HEK293 (cell line): ENCODE data around the gene TFDP1.

Source experiments
- GFI1B ChIP-seq: fragments of 450-650 bp; formaldehyde crosslinking; IDR thresholded peaks from 2 replicates; pipeline ENCODE4 v1.5.1; 2016; ENCODE audit warnings: missing biosample characterization, missing genetic modification characterization
- HOXD13 ChIP-seq: sonication (generic); formaldehyde crosslinking; IDR thresholded peaks from 2 replicates; pipeline ENCODE4 v1.8.0; 2022; ENCODE audit warnings: missing genetic modification reagents, borderline replicate concordance
- KLF1 ChIP-seq: fragments of 450-650 bp; formaldehyde crosslinking; IDR thresholded peaks from 2 replicates; pipeline ENCODE4 v1.5.1; 2016; ENCODE audit warnings: missing biosample characterization, missing genetic modification characterization
- REST ChIP-seq: fragments of 450-650 bp; formaldehyde crosslinking; IDR thresholded peaks from 2 replicates; pipeline ENCODE4 v1.5.1; 2016; ENCODE audit warnings: missing biosample characterization, missing genetic modification characterization
- ZNF112 ChIP-seq: fragments of 450-650 bp; formaldehyde crosslinking; IDR thresholded peaks from 2 replicates; pipeline ENCODE4 v1.5.0; 2017; ENCODE audit warnings: missing biosample characterization, missing genetic modification characterization
- ZNF169 ChIP-seq: fragments of 450-650 bp; formaldehyde crosslinking; IDR thresholded peaks from 2 replicates; pipeline ENCODE4 v1.5.1; 2016; ENCODE audit warnings: missing biosample characterization, missing genetic modification characterization
- ZNF280D ChIP-seq: fragments of 450-650 bp; formaldehyde crosslinking; IDR thresholded peaks from 2 replicates; pipeline ENCODE4 v1.5.1; 2016; ENCODE audit warnings: missing biosample characterization, missing genetic modification characterization
- ZNF558 ChIP-seq: fragments of 450-650 bp; formaldehyde crosslinking; IDR thresholded peaks from 2 replicates; pipeline ENCODE4 v1.5.1; 2016; ENCODE audit warnings: missing biosample characterization, missing genetic modification characterization
- ZNF654 ChIP-seq: fragments of 450-650 bp; formaldehyde crosslinking; IDR thresholded peaks from 2 replicates; pipeline ENCODE4 v1.5.1; 2016; ENCODE audit warnings: low read depth, missing biosample characterization, missing genetic modification characterization
- TF ChIP-seq, protein P1 (sequence below): fragments of 450-650 bp; formaldehyde crosslinking; IDR thresholded peaks from 2 replicates; pipeline ENCODE4 v1.5.1; 2016; ENCODE audit warnings: missing biosample characterization, missing genetic modification characterization
- TF ChIP-seq, protein P2 (sequence below): fragments of 450-650 bp; formaldehyde crosslinking; conservative IDR thresholded peaks from 2 replicates; pipeline ENCODE4 v1.5.1; 2016; ENCODE audit warnings: low read depth, missing biosample characterization, missing genetic modification characterization
- TF ChIP-seq, protein P3 (sequence below): fragments of 450-650 bp; formaldehyde crosslinking; IDR thresholded peaks from 2 replicates; pipeline ENCODE4 v1.5.1; 2016; ENCODE audit warnings: missing biosample characterization, missing genetic modification characterization

DNA sequence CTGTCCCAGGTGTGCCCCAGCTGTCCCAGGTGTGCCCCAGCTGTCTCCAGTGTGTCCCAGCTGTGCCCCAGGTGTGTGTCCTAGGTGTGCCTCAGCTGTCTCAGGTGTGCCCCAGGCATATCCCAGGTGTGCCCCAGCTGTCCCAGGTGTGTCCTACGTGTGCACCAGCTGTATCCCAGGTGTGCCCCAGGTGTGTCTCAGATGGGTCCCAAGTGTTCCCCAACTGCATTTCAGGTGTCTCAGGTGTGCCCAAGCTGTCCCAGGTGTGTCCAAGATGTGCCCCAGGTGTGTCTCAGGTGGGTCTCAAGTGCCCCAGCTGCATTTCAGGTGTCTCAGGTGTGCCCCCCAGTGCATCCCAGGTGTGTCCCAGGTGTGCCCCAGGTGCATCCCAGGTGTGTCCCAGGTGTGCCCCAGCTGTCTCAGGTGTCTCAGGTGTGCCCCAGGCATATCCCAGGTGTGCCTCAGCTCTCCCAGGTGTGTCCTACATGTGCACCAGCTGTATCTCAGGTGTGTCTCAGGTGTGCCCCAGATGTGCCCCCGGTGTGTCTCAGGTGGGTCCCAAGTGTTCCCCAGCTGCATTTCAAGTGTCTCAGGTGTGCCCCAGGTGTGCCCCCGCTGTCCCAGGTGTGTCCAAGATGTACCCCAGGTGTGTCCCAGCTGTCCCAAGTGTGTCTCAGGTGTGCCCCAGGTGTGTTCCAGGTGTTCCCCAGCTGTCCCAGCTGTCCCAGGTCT is 81.2 kb downstream of the TFDP1 start:
- TF ChIP-seq, protein P1, sequence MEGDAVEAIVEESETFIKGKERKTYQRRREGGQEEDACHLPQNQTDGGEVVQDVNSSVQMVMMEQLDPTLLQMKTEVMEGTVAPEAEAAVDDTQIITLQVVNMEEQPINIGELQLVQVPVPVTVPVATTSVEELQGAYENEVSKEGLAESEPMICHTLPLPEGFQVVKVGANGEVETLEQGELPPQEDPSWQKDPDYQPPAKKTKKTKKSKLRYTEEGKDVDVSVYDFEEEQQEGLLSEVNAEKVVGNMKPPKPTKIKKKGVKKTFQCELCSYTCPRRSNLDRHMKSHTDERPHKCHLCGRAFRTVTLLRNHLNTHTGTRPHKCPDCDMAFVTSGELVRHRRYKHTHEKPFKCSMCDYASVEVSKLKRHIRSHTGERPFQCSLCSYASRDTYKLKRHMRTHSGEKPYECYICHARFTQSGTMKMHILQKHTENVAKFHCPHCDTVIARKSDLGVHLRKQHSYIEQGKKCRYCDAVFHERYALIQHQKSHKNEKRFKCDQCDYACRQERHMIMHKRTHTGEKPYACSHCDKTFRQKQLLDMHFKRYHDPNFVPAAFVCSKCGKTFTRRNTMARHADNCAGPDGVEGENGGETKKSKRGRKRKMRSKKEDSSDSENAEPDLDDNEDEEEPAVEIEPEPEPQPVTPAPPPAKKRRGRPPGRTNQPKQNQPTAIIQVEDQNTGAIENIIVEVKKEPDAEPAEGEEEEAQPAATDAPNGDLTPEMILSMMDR (tag by site-specific recombination), result no peak
- TF ChIP-seq ZNF558 (tag by site-specific recombination) (no peak), ZNF280D (no peak), GFI1B (tag by site-specific recombination) (no peak), HOXD13 (CRISPR knock-in tag) (no peak), ZNF169 (no peak), ZNF654 (tag by site-specific recombination) (no peak), REST (tag by site-specific recombination) (no peak), KLF1 (tag by site-specific recombination) (no peak), ZNF112 (no peak)
- TF ChIP-seq, protein P2, sequence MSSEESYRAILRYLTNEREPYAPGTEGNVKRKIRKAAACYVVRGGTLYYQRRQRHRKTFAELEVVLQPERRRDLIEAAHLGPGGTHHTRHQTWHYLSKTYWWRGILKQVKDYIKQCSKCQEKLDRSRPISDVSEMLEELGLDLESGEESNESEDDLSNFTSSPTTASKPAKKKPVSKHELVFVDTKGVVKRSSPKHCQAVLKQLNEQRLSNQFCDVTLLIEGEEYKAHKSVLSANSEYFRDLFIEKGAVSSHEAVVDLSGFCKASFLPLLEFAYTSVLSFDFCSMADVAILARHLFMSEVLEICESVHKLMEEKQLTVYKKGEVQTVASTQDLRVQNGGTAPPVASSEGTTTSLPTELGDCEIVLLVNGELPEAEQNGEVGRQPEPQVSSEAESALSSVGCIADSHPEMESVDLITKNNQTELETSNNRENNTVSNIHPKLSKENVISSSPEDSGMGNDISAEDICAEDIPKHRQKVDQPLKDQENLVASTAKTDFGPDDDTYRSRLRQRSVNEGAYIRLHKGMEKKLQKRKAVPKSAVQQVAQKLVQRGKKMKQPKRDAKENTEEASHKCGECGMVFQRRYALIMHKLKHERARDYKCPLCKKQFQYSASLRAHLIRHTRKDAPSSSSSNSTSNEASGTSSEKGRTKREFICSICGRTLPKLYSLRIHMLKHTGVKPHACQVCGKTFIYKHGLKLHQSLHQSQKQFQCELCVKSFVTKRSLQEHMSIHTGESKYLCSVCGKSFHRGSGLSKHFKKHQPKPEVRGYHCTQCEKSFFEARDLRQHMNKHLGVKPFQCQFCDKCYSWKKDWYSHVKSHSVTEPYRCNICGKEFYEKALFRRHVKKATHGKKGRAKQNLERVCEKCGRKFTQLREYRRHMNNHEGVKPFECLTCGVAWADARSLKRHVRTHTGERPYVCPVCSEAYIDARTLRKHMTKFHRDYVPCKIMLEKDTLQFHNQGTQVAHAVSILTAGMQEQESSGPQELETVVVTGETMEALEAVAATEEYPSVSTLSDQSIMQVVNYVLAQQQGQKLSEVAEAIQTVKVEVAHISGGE (tag by site-specific recombination), result no peak
- TF ChIP-seq, protein P3, sequence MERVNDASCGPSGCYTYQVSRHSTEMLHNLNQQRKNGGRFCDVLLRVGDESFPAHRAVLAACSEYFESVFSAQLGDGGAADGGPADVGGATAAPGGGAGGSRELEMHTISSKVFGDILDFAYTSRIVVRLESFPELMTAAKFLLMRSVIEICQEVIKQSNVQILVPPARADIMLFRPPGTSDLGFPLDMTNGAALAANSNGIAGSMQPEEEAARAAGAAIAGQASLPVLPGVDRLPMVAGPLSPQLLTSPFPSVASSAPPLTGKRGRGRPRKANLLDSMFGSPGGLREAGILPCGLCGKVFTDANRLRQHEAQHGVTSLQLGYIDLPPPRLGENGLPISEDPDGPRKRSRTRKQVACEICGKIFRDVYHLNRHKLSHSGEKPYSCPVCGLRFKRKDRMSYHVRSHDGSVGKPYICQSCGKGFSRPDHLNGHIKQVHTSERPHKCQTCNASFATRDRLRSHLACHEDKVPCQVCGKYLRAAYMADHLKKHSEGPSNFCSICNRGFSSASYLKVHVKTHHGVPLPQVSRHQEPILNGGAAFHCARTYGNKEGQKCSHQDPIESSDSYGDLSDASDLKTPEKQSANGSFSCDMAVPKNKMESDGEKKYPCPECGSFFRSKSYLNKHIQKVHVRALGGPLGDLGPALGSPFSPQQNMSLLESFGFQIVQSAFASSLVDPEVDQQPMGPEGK (tag by site-specific recombination), result no peak
